HG03565 (cell line): Measurements from ENCODE around the gene PPP1R27.

Experiments
- ATAC-seq: cut with Tn5 transposase; IDR thresholded peaks from one replicate; pipeline ENCODE4 v1.9.1; 2021; ENCODE audit warnings: mild to moderate bottlenecking, moderate library complexity; ENCODE audit not compliant: unreplicated experiment

Gene PPP1R27

GRCh38 chr17:81863123-81863675, 28.3 kb upstream of the PPP1R27 start:
- no peak for ATAC-seq

DNA sequence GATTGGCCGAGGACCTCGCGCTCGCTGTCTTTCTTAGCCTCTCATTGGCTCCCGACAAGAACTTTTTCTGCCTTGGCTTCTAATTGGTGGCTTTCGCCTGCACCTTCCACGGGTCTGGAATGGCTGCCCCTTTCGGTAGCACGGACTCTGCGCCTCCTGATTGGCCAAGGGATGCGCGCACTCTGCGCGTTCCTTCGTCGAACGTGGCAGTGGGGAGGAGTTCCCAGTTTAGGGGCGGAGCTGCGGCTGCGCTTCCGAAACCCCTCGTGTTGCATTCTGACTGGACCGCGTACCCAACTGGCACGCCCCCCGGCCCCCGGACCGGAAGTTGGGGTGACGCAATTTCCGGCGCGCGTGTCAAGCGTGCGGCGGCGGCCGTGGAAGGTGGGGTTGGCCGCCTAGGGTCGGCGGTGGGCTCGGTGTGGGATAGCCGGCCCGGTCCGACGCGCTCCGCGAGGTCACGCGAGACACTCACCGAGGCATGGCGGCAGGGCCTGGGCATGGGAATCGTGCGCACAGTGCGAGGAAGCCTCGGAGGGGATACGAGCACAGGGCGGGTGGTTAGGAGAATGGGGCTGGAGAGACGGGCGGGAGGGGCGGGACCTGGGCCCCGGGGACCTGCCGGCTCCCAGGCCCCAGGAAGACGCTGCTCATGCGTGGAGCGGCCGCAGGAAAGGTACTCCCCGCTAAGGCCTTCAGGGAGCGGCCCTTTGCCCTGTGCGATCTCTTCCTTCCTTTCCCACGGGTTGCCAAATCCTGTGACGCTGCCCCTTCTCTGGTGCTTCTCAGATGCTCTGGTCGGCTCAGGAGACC, 26.1 kb upstream of the PPP1R27 start:
- peak; percentile 72 for ATAC-seq

DNA sequence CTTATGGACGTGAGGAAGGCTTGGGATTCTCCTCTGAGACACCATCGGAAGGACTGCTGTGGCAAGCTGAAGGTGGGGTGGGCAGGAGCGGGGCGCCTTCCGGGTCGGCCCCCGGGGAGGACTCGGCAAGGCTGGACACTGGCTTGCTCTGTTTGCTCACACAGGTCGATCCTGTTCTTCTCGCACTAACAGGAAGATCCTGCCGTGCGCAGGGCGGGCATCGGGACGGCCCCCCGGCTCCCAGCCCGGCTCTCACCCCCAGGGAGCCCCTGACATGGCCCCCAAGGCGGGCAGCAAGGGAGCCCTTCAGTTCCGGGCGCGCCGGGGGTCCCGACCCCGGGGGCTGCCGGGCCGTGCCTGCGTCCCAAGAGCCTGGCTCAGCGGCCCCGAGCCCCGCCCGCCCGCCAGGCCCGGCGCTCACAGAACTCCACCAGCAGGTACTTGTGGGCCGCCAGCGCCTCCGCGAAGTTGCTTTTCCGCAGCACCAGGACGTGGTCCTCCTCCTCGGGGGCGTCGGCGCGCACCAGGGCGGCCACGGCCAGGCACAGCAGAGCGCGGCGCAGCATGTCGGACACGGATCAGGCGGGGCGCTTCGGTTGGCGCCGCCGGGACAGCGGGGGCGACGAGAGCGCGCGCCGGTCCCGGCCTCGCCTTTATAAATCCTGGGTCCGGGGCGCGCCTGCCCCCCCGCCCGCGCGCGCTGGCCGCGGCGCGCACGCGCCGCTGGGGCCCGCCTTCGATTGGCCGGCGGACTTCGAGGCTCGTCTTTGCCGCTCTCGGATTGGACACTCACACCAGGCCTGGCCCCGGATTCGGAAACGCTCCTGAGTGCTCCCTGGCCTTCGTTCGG, 25.3 kb upstream of the PPP1R27 start, which contains the start of gene P4HB:
P4HB (minus strand) TSS at position 630 of the 850 bp plus-strand sequence; CDS start at position 566, 64 bp downstream.
- ATAC-seq = no peak

GRCh38 chr17:81858967-81859905, 24.4 kb upstream of the PPP1R27 start:
- ATAC-seq = no peak

GRCh38 chr17:81858170-81858966, 23.5 kb upstream of the PPP1R27 start:
- no peak for ATAC-seq

DNA sequence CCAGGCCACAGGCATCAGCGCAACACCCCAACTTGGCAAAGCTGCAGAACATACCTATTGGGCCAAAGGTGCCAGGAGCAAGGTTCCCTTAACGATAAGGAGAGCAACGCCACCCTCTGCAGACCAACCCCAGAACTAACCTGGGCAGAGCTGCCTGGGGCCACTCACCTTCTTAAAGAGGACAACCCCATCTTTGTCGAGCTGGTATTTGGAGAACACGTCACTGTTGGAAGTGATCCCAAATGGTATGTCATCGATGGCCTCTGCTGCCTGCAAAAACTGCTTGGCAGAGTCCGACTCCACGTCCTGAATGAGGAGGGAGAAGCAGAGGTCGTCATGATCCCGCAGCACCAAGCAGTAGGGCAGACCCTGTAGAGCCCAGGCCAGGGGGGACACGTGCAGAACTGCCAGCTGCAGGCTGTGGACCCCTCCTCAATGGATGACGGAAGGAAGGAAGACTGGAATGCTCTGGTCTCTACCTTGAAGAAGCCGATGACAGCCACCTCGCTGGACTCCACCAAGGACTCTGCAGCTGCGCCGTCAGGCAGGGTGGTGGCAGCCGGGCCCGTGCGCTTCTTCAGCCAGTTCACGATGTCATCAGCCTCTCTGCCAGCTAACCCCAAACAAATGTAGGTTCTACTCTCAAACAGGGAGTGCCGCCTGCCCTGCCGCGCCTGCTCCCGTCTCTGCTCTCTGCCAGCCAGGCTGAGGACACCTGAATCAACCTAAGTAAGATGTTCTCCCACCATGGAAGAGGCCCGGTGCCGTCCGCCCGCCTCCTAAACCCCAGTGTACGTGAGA, 20.3 kb upstream of the PPP1R27 start:
- no peak for ATAC-seq

- ATAC-seq = no peak
Observed at GRCh38 chr17:81852237-81852636, 17.4 kb upstream of the PPP1R27 start.

DNA sequence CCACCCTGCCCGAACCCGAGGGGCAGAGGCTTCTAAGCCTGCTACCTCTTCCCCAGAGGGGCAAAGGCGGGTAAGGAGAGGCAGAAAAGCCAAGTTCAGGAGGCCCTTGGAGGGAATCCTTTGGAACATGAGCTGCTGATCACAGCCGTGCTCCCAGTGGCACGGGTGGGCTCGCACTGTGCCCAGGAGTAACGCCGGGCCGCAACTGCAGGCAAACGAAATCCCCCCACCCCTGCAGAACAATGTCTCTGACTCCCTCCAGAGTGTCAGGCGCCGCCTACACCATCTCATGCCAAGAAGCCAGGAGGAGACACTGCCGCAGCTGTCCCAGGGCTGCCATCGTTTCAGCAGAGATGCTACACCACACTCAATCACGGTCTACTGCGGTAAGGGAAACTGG, 16.6 kb upstream of the PPP1R27 start:
- ATAC-seq = no peak

DNA sequence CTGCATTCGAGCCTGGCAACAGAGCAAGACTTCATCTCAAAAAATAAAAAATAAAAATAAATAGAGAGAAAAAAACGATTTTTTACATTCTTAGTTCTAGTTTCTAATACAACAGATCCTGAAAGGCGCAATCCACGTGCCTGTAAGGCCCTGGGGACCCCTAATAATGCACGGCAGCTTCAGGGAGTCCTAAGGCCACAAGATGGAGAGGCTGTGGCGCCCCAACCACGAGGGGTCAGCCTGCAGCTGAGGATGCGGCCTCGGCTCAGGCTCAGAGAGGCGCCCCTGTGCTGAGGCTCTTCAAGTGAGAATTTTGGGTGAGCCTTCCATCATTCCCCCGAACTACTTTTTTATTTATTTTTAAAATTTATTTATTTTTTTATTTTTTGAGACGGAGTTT, 14.6 kb upstream of the PPP1R27 start:
- no peak for ATAC-seq

DNA sequence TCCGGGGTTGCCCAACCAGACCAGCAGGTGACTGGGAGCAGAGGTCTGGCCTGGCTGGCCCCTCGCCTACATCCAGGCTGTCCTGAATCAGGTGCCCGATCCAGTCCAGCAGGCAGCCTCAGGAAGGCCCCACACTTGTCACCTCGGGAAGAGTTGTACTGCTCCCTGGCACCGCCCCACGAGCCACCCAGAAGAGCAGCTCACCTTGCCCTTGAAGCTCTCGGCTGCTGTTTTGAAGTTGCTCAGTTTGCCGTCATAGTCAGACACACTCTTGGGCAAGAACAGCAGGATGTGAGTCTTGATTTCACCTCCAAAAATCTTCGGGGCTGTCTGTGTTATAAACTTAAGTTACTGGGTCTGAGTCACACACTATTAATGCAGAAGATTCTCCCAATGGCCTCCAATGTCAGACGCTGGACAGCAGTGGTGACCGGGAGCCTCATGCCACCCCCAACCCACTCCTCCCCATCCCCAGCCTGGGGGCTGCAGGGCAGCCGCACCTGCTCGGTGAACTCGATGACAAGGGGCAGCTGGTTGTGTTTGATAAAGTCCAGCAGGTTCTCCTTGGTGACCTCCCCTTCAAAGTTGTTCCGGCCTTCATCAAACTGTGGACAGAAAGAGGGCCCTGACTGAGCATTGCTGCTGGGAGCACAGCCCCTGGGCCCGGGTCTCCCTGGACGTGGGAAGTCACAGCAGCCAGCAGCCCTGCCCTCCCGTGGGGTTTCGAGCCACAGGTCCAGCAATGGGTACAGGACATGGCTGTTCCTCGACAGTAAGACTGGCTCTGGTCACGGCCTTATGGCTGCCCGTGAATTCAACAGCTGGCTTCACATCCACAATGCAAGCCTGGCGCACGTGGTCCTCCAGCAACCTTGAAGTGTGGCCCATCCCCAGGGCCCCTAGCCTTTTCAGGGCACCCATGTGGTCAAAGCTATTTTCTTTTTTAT, 12.2 kb upstream of the PPP1R27 start:
- no peak for ATAC-seq

GRCh38 chr17:81845881-81846742, 11.3 kb upstream of the PPP1R27 start:
- ATAC-seq = no peak

GRCh38 chr17:81845361-81845760, 10.5 kb upstream of the PPP1R27 start:
- ATAC-seq = no peak

DNA sequence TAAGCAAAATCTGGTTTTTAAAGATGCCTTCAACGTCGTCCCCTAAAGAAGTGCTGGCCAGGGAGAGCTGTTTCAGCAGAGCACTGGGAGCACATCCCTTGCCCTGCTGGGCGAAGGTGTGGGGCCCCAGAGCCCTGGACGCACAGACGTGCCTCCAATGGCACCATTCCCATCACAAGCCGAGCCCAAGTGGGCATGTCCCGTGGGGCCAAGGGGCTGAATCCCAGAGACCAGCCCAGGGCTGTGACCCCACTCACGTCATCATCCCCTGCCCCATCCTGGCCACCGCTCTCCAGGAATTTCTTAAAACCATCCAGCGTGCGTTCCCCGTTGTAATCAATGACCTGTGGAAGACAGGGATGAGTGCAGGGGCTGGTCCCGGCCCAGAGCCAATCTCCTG, 10.0 kb upstream of the PPP1R27 start:
- ATAC-seq = no peak

DNA sequence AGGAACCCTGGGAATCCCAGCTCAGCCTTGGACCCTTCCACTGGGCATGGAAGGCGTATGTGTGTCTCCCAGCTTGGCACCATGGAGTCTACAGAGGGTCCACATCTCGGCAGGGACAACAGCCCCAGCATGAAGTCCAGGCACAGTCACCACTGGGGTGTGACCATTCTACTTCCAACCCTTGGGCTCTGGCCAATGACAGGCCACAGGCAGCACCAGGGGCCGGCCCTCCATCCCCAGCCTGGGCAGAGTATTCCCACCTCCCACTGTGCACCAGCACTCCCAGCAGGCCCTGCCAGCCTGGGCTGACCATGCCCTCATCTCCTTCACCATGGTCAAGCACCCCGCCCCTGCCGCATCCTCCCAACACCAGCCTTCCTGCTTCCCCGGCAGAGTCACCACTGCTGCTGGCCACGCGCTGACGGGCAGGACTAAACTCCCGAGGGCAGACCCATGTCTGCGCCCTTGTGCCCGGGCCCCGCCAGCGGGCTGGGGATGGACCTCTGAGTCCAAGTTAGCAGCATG, 9.5 kb upstream of the PPP1R27 start:
- ATAC-seq = no peak

DNA sequence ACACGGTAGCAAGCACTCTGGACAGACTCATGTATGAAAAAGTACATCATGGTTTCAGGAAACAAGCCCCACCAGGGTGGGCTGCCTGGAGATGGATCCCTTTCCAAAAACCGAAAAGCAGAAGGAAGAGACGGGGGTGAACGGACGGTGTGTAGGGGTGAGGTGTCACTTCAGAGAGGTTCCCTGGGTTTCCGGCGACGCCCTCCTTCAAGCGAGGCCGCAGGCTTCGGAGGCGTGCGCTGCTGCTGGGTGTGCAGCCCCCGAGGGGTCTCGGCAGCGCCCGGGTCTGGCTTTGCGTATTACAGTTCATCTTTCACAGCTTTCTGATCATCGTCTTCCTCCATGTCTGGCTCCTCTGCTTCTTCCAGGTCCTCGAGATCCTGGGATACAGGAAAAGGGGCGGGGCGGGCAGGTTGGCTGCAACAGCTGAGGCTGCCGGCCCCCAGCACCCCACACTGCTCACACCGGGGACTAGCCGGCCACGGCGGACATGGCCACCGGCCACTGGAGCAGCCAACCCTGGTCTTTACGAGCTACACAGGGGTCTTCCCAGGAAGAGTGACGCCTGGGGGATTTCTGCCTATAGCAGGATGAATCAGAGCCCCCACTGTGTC, 9.0 kb upstream of the PPP1R27 start:
- no peak for ATAC-seq
